H4 (cell line): Measurements from ENCODE around the gene CCSAP. TPM values are rescaled to one million over a fixed set of nuclear protein-coding genes. Genes with fewer than 3 reads are reported as not detected.
A peak's percentile ranks its signal among the peaks of the same experiment; 100 is the strongest.
"Not testable (repeated sequence)": the region's sequence is repeated elsewhere in the genome, so short reads cannot be mapped to it uniquely, and the experiment has no call there.

ENCODE experiments used
- DNase-seq: peaks from one replicate; pipeline ENCODE4 v3.0.0-alpha.2; 2015; ENCODE audit warnings: low spot score
- total RNA-seq: library from RNA; depleted of rRNA; stranded (reverse); fragments of >200 nt; shearing (Covaris generic); gene quantifications from 2 replicates; pipeline ENCODE4 v1.2.3, GENCODE V29; 2014; rRNA removed

CCSAP gene
- 9.4 and 10.3 TPM in 2 replicates for total RNA-seq

GRCh38 chr1:229342656-229343569, at the start of gene CCSAP:
Gene CCSAP (minus strand): TSS chr1:229343047. CDS start chr1:229342465, 582 bp downstream.
- no peak for DNase-seq

- no peak for DNase-seq
These were observed 47.3 kb upstream of the CCSAP start for GRCh38 chr1:229390130-229390529.

GRCh38 chr1:229388897-229389580, 46.2 kb upstream of the CCSAP start:
- DNase-seq: peak; percentile 18

- DNase-seq: no peak
These were observed 43.1 kb upstream of the CCSAP start for GRCh38 chr1:229385853-229386456.

GRCh38 chr1:229384822-229385221, 42.0 kb upstream of the CCSAP start:
- no peak for DNase-seq

- no peak for DNase-seq
These were observed 41.1 kb upstream of the CCSAP start for GRCh38 chr1:229383961-229384360.

- DNase-seq: no peak
These were observed 40.3 kb upstream of the CCSAP start for GRCh38 chr1:229383188-229383587.

- no peak for DNase-seq
These were observed 38.4 kb upstream of the CCSAP start for GRCh38 chr1:229381234-229381633.

- DNase-seq: no peak
These were observed 37.8 kb upstream of the CCSAP start for GRCh38 chr1:229380536-229381160.

GRCh38 chr1:229379846-229380245, 37.0 kb upstream of the CCSAP start:
- DNase-seq: no peak

- no peak for DNase-seq
These were observed 35.9 kb upstream of the CCSAP start for GRCh38 chr1:229378586-229379367.

GRCh38 chr1:229378035-229378434, 35.2 kb upstream of the CCSAP start:
- not testable (repeated sequence) for DNase-seq

GRCh38 chr1:229377429-229377828, 34.6 kb upstream of the CCSAP start:
- no peak for DNase-seq

GRCh38 chr1:229376521-229376920, 33.7 kb upstream of the CCSAP start:
- DNase-seq: no peak

GRCh38 chr1:229374485-229374884, 31.6 kb upstream of the CCSAP start:
- no peak for DNase-seq

- DNase-seq: no peak
These were observed 30.5 kb upstream of the CCSAP start for GRCh38 chr1:229373395-229373794.

GRCh38 chr1:229372251-229372650, 29.4 kb upstream of the CCSAP start:
- DNase-seq: no peak

GRCh38 chr1:229371624-229372023, 28.8 kb upstream of the CCSAP start:
- DNase-seq: no peak

GRCh38 chr1:229370601-229371021, 27.8 kb upstream of the CCSAP start:
- no peak for DNase-seq

GRCh38 chr1:229368347-229368746, 25.5 kb upstream of the CCSAP start:
- no peak for DNase-seq

GRCh38 chr1:229365569-229365968, 22.7 kb upstream of the CCSAP start:
- DNase-seq: no peak
